Measurements from ENCODE around the gene RSPH3.
A peak's percentile ranks its signal among the peaks of the same experiment; 100 is the strongest.
"Not testable (repeated sequence)": the region's sequence is repeated elsewhere in the genome, so short reads cannot be mapped to it uniquely, and the experiment has no call there.

Gene RSPH3

GRCh38 chr6:158970640-158971275 is 29.2 kb downstream of the RSPH3 start:
- DNase-seq = no peak

GRCh38 chr6:158969148-158969547 is 30.9 kb downstream of the RSPH3 start:
- no peak for DNase-seq

- no peak for DNase-seq
These were observed 36.8 kb downstream of the RSPH3 start for GRCh38 chr6:158963020-158963808.

GRCh38 chr6:158962371-158962770 is 37.6 kb downstream of the RSPH3 start:
- no peak for DNase-seq

- no peak for DNase-seq
These were observed 40.0 kb downstream of the RSPH3 start for GRCh38 chr6:158960026-158960425.

- DNase-seq = no peak
These were observed 40.5 kb downstream of the RSPH3 start for GRCh38 chr6:158959552-158959951.

GRCh38 chr6:158958504-158959386 is 41.3 kb downstream of the RSPH3 start:
- DNase-seq = no peak

- no peak for DNase-seq
These were observed 44.7 kb downstream of the RSPH3 start for GRCh38 chr6:158955255-158955654.

GRCh38 chr6:158954753-158955152 is 45.2 kb downstream of the RSPH3 start:
- no peak for DNase-seq

GRCh38 chr6:158952011-158952410 is 48.0 kb downstream of the RSPH3 start:
- not testable (repeated sequence) for DNase-seq

- not testable (repeated sequence) for DNase-seq
These were observed 48.4 kb downstream of the RSPH3 start for GRCh38 chr6:158951565-158951964.

GRCh38 chr6:158947284-158947683 is 52.7 kb downstream of the RSPH3 start:
- no peak for DNase-seq

GRCh38 chr6:158943380-158944032 is 56.5 kb downstream of the RSPH3 start:
- no peak for DNase-seq

- no peak for DNase-seq
These were observed 57.7 kb downstream of the RSPH3 start for GRCh38 chr6:158942349-158942748.

- DNase-seq = no peak
These were observed 58.8 kb downstream of the RSPH3 start for GRCh38 chr6:158941246-158941645.

- peak; percentile 54 for DNase-seq
These were observed 60.5 kb downstream of the RSPH3 start for GRCh38 chr6:158939255-158940159.

- peak; percentile 59 for DNase-seq
These were observed 61.2 kb downstream of the RSPH3 start for GRCh38 chr6:158938811-158939254.

- DNase-seq = no peak
These were observed 61.8 kb downstream of the RSPH3 start for GRCh38 chr6:158938220-158938619.

GRCh38 chr6:158934157-158934556 is 65.8 kb downstream of the RSPH3 start:
- no peak for DNase-seq

GRCh38 chr6:158933079-158933595 is 66.9 kb downstream of the RSPH3 start:
- DNase-seq = no peak

GRCh38 chr6:158928068-158928467 is 71.9 kb downstream of the RSPH3 start:
- DNase-seq = no peak

All from DMS53 (cell line).